Keratinocyte (primary cell): ENCODE results near the gene NOG. TPM values are rescaled to one million over a fixed set of nuclear protein-coding genes. Genes with fewer than 3 reads are reported as not detected.

Source experiments
- DNase-seq: peaks from one replicate; pipeline ENCODE4 v3.0.0-alpha.2; 2011; ENCODE audit warnings: low read depth, missing footprints, low spot score
- FAIRE-seq: peaks from 2 replicates; lab custom pipeline; 2011; peaks lifted over from hg19 to GRCh38; lab: Jason Lieb, UNC
- H2AFZ ChIP-seq: 2 replicates; pipeline ENCODE4 v1.6.0; 2012; ENCODE audit warnings: low read length, control low read depth, inconsistent platforms; ENCODE audit not compliant: control insufficient read depth
- H3K27ac ChIP-seq: 2 replicates; pipeline ENCODE4 v1.5.1; 2011; ENCODE audit warnings: low read length; ENCODE audit not compliant: control insufficient read depth, insufficient read depth
- H3K27me3 ChIP-seq: 3 replicates; pipeline ENCODE4 v1.6.0; 2011; ENCODE audit warnings: low read length; ENCODE audit not compliant: control insufficient read depth, insufficient read depth; ENCODE audit errors: extremely low read depth
- H3K36me3 ChIP-seq, 2 experiments: 2 replicates in 1 of 2; 3 replicates in 1 of 2; pipeline ENCODE4 v1.5.1; 2011; ENCODE audit warnings: low read length in 2 of 2, mild to moderate bottlenecking in 1 of 2; ENCODE audit not compliant: control insufficient read depth in 2 of 2, insufficient read depth in 2 of 2; ENCODE audit errors: extremely low read depth in 1 of 2
- H3K4me1 ChIP-seq: 3 replicates; pipeline ENCODE4 v1.5.1; 2011; ENCODE audit warnings: low read length; ENCODE audit not compliant: control insufficient read depth, insufficient read depth; ENCODE audit errors: extremely low read depth
- H3K4me2 ChIP-seq: 3 replicates; pipeline ENCODE4 v1.6.0; 2011; ENCODE audit warnings: low read depth, low read length; ENCODE audit not compliant: control insufficient read depth, insufficient read depth; ENCODE audit errors: extremely low read depth
- H3K4me3 ChIP-seq, 3 experiments: fragments of 200-600 bp in 1 of 3; sonication (generic) in 1 of 3; 2 replicates in 2 of 3; 3 replicates in 1 of 3; pipeline ENCODE4 v1.5.1; 2011 to 2016; ENCODE audit warnings: low read length in 3 of 3, mild to moderate bottlenecking in 3 of 3, control low read depth in 2 of 3, inconsistent platforms in 1 of 3, low read depth in 1 of 3, mixed read lengths in 1 of 3, mixed run types in 1 of 3, moderate library complexity in 1 of 3; ENCODE audit not compliant: control insufficient read depth in 2 of 3, insufficient read depth in 2 of 3; ENCODE audit errors: extremely low read depth in 1 of 3
- H3K79me2 ChIP-seq: 2 replicates; pipeline ENCODE4 v1.6.0; 2012; ENCODE audit warnings: low read length; ENCODE audit not compliant: control insufficient read depth, insufficient read depth
- H3K9ac ChIP-seq: 3 replicates; pipeline ENCODE4 v1.6.0; 2011; ENCODE audit warnings: low read length; ENCODE audit not compliant: control insufficient read depth, insufficient read depth; ENCODE audit errors: extremely low read depth
- H3K9me1 ChIP-seq: 3 replicates; pipeline ENCODE4 v1.6.0; 2011; ENCODE audit warnings: low read length; ENCODE audit not compliant: control insufficient read depth, insufficient read depth; ENCODE audit errors: extremely low read depth
- H3K9me3 ChIP-seq: 2 replicates; pipeline ENCODE4 v1.5.1; 2012; ENCODE audit warnings: low read depth, low read length; ENCODE audit not compliant: control insufficient read depth
- H4K20me1 ChIP-seq: 3 replicates; pipeline ENCODE4 v1.6.0; 2011; ENCODE audit warnings: low read length; ENCODE audit not compliant: control insufficient read depth, insufficient read depth; ENCODE audit errors: extremely low read depth
- EZH2 ChIP-seq: IDR thresholded peaks from one replicate; pipeline ENCODE4 v1.6.1; 2012; ENCODE audit warnings: inconsistent platforms, mild to moderate bottlenecking, low read length, moderate library complexity
- dilution Hi-C: fragments of 300-500 bp; cut with MboI; formaldehyde crosslinking; loops from one replicate; pipeline ENCODE4 v1.7.0; 2020; ENCODE audit warnings: low sequenced_read_pairs; ENCODE audit not compliant: extremely low pct_ligation_motif_present
- polyA plus RNA-seq, 5 experiments: library from polyadenylated mRNA; depleted of rRNA in 3 of 5; stranded (reverse) in 3 of 5; stranded (forward) in 1 of 5; unstranded in 1 of 5; fragments of >200 nt; gene quantifications; 1 replicate in 1 of 5; 2 replicates in 3 of 5; 3 replicates in 1 of 5; pipeline versions ENCODE4 v1.2.1 to v1.2.3, GENCODE V29; 2011 to 2012; ENCODE audit warnings: missing spikeins in 2 of 5, low read depth in 1 of 5, low replicate concordance in 1 of 5
- TF ChIP-seq, protein P1 (sequence below), 3 experiments: IDR thresholded peaks in 1 of 3; conservative IDR thresholded peaks in 1 of 3; optimal IDR thresholded peaks in 1 of 3; 2 replicates in 2 of 3; 3 replicates in 1 of 3; pipeline versions ENCODE3 to v1.5.1; 2011; ENCODE audit warnings: low read length in 3 of 3, mild to moderate bottlenecking in 3 of 3, moderate library complexity in 2 of 3, control low read depth in 1 of 3, inconsistent platforms in 1 of 3; ENCODE audit not compliant: insufficient read depth in 2 of 3; ENCODE audit errors: extremely low read depth in 1 of 3

Gene NOG
- polyA plus RNA-seq, 1 donor (not counting 4 experiments of a cell fraction or from before 2014, with no cell fraction given), result 0.68 TPM

DNA sequence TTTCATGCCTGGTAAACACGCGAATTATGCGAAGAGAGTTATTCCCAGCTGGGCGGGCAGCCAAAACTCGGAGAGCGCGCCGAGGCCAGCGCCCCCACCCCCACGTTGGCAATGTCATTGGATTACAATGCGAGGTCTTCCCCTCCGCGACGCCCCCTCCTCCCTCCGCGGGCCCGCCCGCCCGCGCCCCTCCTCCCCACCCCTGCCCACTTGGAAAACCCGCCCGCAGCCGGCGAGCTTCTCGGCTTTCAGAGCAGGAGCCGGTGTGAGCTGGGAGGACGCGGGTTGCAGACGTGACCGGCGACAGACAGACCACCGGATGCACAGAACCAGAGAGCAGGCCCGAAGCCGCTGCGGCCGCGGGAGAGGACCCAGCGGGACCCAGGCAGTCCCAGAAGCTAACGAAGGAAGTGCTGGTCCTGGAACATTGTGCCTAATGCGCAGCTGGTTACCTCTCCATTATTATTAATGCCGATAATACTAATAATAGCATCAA, 4.0 kb downstream of the NOG start:
- Histone ChIP-seq H3K27me3 (peaks cover 24% of the 10 kb centered on the region), H3K9ac (no peak overlapping the region), H3K4me1 (peaks cover 10% of the 10 kb centered on the region)

DNA sequence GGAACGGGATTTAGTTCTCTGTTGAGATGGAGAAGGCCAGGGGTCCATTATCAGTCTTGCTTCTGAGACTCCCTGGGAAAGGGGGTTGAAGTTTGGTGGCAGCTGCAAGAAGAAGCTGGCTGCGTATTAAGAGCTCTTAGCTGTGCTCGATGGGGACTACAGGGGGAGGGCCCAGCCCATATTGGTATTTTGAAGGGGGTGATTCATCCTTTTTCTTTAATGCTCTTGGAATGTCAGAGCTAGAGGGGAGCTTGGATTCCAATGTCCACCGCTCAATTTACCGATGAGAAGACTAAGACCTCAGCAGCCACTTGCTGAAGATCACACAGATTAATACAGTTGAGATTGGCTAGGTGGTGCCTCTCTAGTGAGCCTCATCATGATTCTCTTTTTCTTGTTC, 5.0 kb downstream of the NOG start:
- no peak overlapping the region for H3K4me3 ChIP-seq
- H3K36me3 ChIP-seq, result no peaks in the 10 kb centered on the region
- no peaks in the 10 kb centered on the region for H3K9me1 ChIP-seq
- H3K79me2 ChIP-seq, result peaks cover 6% of the 10 kb centered on the region
- H2AFZ ChIP-seq, result no peak overlapping the region
- H3K27me3 ChIP-seq, result peaks cover 24% of the 10 kb centered on the region
- no peak overlapping the region for H3K4me2 ChIP-seq
- FAIRE-seq (no peak), DNase-seq (no peak)
- dilution Hi-C loops, result no loop called here
- H4K20me1 ChIP-seq, result no peaks in the 10 kb centered on the region
- peaks cover 10% of the 10 kb centered on the region for H3K4me1 ChIP-seq
- H3K9me3 ChIP-seq, result no peaks in the 10 kb centered on the region
- H3K9ac ChIP-seq, result no peak overlapping the region
- TF ChIP-seq EZH2, result no peak
- TF ChIP-seq, protein P1, sequence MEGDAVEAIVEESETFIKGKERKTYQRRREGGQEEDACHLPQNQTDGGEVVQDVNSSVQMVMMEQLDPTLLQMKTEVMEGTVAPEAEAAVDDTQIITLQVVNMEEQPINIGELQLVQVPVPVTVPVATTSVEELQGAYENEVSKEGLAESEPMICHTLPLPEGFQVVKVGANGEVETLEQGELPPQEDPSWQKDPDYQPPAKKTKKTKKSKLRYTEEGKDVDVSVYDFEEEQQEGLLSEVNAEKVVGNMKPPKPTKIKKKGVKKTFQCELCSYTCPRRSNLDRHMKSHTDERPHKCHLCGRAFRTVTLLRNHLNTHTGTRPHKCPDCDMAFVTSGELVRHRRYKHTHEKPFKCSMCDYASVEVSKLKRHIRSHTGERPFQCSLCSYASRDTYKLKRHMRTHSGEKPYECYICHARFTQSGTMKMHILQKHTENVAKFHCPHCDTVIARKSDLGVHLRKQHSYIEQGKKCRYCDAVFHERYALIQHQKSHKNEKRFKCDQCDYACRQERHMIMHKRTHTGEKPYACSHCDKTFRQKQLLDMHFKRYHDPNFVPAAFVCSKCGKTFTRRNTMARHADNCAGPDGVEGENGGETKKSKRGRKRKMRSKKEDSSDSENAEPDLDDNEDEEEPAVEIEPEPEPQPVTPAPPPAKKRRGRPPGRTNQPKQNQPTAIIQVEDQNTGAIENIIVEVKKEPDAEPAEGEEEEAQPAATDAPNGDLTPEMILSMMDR (optimal IDR thresholded peaks at IDR 0.05 in 1 of 3, IDR thresholded peaks at IDR 0.05 in 1 of 3, conservative IDR thresholded peaks at IDR 0.05 in 1 of 3; ENCODE audit: extremely low read depth in 1 of 3, insufficient read depth in 2 of 3, low read length in 3 of 3), result no peak
- H3K27ac ChIP-seq, result no peak overlapping the region

More for the DNA sequence above, 4.0 kb downstream of the NOG start:
- peak overlapping the region; percentile 65 for H2AFZ ChIP-seq
- H3K9me3 ChIP-seq, result no peaks in the 10 kb centered on the region
- H3K79me2 ChIP-seq, result peaks cover 6% of the 10 kb centered on the region
- H4K20me1 ChIP-seq, result no peaks in the 10 kb centered on the region
- no peaks in the 10 kb centered on the region for H3K9me1 ChIP-seq
- H3K4me3 ChIP-seq, result peak overlapping the region; percentile 13 to 34 (median 26)
- FAIRE-seq (no peak), DNase-seq (no peak)
- TF ChIP-seq, protein P1 (optimal IDR thresholded peaks at IDR 0.05 in 1 of 3, IDR thresholded peaks at IDR 0.05 in 1 of 3, conservative IDR thresholded peaks at IDR 0.05 in 1 of 3; ENCODE audit: extremely low read depth in 1 of 3, insufficient read depth in 2 of 3, low read length in 3 of 3), result no peak
- TF ChIP-seq EZH2, result no peak
- no peaks in the 10 kb centered on the region for H3K36me3 ChIP-seq
- H3K27ac ChIP-seq, result no peak overlapping the region
- dilution Hi-C loops, result no loop called here
- peak overlapping the region; percentile 63 for H3K4me2 ChIP-seq
